ENCODE data around the gene SYT1.

GRCh38 chr12:79411791-79412190 lies 547.2 kb downstream of the SYT1 start:
- TF ChIP-seq CTCF (IDR thresholded peaks at IDR 0.05; ENCODE audit: insufficient read depth, low read depth, low read length) (no peak), EZH2 (IDR thresholded peaks at IDR 0.05; ENCODE audit: insufficient read depth, low read length) (no peak)

All from astrocyte (in vitro differentiated cells and primary cell).